A204.1 (cell line): ENCODE measurements around the gene LRRC8B.

ENCODE experiments used
- FAIRE-seq: peaks from 2 replicates; lab custom pipeline; 2012; peaks lifted over from hg19 to GRCh38; lab: Jason Lieb, UNC

The LRRC8B gene

GRCh38 chr1:89633800-89634625 lies 109.4 kb downstream of the LRRC8B start:
- FAIRE-seq, result no peak

- FAIRE-seq, result no peak
Observed at GRCh38 chr1:89635825-89636815, 111.5 kb downstream of the LRRC8B start.

- no peak for FAIRE-seq
Observed at GRCh38 chr1:89637496-89637895, 112.9 kb downstream of the LRRC8B start.

- FAIRE-seq, result no peak
Observed at GRCh38 chr1:89640440-89640839, 115.8 kb downstream of the LRRC8B start.

GRCh38 chr1:89641781-89642180 lies 117.2 kb downstream of the LRRC8B start:
- FAIRE-seq, result no peak

GRCh38 chr1:89643577-89643976 lies 118.9 kb downstream of the LRRC8B start:
- FAIRE-seq, result no peak

- FAIRE-seq, result no peak
Observed at GRCh38 chr1:89644119-89644814, 119.6 kb downstream of the LRRC8B start.

- no peak for FAIRE-seq
Observed at GRCh38 chr1:89646259-89646658, 121.6 kb downstream of the LRRC8B start.
